Measurements from ENCODE around the gene EEF1A2.

EEF1A2 gene

GRCh38 chr20:63536997-63537524 is 38.2 kb upstream of the EEF1A2 start, which contains the start of gene PTK6:
Gene PTK6, minus strand, starts transcription at chr20:63537376. Its CDS starts 62 bp downstream, at chr20:63537314.
- DNase-seq (ENCODE audit: low read depth), result peak; percentile 38

- DNase-seq (ENCODE audit: low read depth), result no peak
These were observed 37.5 kb upstream of the EEF1A2 start for GRCh38 chr20:63536241-63536977.

GRCh38 chr20:63534831-63535651 is 36.2 kb upstream of the EEF1A2 start:
- DNase-seq (ENCODE audit: low read depth), result no peak

- no peak for DNase-seq (ENCODE audit: low read depth)
These were observed 35.5 kb upstream of the EEF1A2 start for GRCh38 chr20:63534427-63534830.

- DNase-seq (ENCODE audit: low read depth), result no peak
These were observed 35.0 kb upstream of the EEF1A2 start for GRCh38 chr20:63533871-63534393.

GRCh38 chr20:63533388-63533787 is 34.5 kb upstream of the EEF1A2 start:
- DNase-seq (ENCODE audit: low read depth), result no peak

GRCh38 chr20:63532449-63532971 is 33.6 kb upstream of the EEF1A2 start:
- no peak for DNase-seq (ENCODE audit: low read depth)

- no peak for DNase-seq (ENCODE audit: low read depth)
These were observed 33.0 kb upstream of the EEF1A2 start for GRCh38 chr20:63531686-63532448.

- DNase-seq (ENCODE audit: low read depth), result no peak
These were observed 31.9 kb upstream of the EEF1A2 start for GRCh38 chr20:63530788-63531160.

GRCh38 chr20:63529861-63530787 is 31.2 kb upstream of the EEF1A2 start:
- no peak for DNase-seq (ENCODE audit: low read depth)

GRCh38 chr20:63529180-63529860 is 30.4 kb upstream of the EEF1A2 start:
- DNase-seq (ENCODE audit: low read depth), result no peak

- no peak for DNase-seq (ENCODE audit: low read depth)
These were observed 28.3 kb upstream of the EEF1A2 start for GRCh38 chr20:63527184-63527583.

- no peak for DNase-seq (ENCODE audit: low read depth)
These were observed 27.1 kb upstream of the EEF1A2 start for GRCh38 chr20:63525971-63526370.

GRCh38 chr20:63525185-63525584 is 26.3 kb upstream of the EEF1A2 start:
- no peak for DNase-seq (ENCODE audit: low read depth)

GRCh38 chr20:63522981-63523611 is 24.2 kb upstream of the EEF1A2 start:
- no peak for DNase-seq (ENCODE audit: low read depth)

GRCh38 chr20:63522091-63522868 is 23.4 kb upstream of the EEF1A2 start:
- DNase-seq (ENCODE audit: low read depth), result no peak

- DNase-seq (ENCODE audit: low read depth), result no peak
These were observed 22.7 kb upstream of the EEF1A2 start for GRCh38 chr20:63521602-63522001.

GRCh38 chr20:63520934-63521601 is 22.2 kb upstream of the EEF1A2 start:
- DNase-seq (ENCODE audit: low read depth), result peak; percentile 68
